Midbrain (tissue), 1 donor: ENCODE data around the gene MMEL1.

Experiments used
- DNase-seq: peaks from one replicate; lab custom pipeline; 2025; lab: John Stamatoyannopoulos, UW

Gene MMEL1

GRCh38 chr1:2604844-2605508, 27.8 kb downstream of the MMEL1 start:
- no peak for DNase-seq

- no peak for DNase-seq
Measured at GRCh38 chr1:2604156-2604843, 28.5 kb downstream of the MMEL1 start.

- DNase-seq: no peak
Measured at GRCh38 chr1:2603521-2604155, 29.2 kb downstream of the MMEL1 start.

GRCh38 chr1:2602866-2603520, 29.8 kb downstream of the MMEL1 start:
- no peak for DNase-seq

GRCh38 chr1:2602311-2602835, 30.4 kb downstream of the MMEL1 start:
- DNase-seq: no peak

- no peak for DNase-seq
Measured at GRCh38 chr1:2601721-2602303, 31.0 kb downstream of the MMEL1 start.

- no peak for DNase-seq
Measured at GRCh38 chr1:2598329-2598931, 34.4 kb downstream of the MMEL1 start.

GRCh38 chr1:2597441-2598328, 35.1 kb downstream of the MMEL1 start:
- DNase-seq: no peak

GRCh38 chr1:2596530-2597333, 36.1 kb downstream of the MMEL1 start:
- DNase-seq: no peak

- DNase-seq: no peak
Measured at GRCh38 chr1:2595812-2596529, 36.8 kb downstream of the MMEL1 start.

- DNase-seq: no peak
Measured at GRCh38 chr1:2595261-2595811, 37.5 kb downstream of the MMEL1 start.

GRCh38 chr1:2594641-2595131, 38.1 kb downstream of the MMEL1 start:
- DNase-seq: no peak

GRCh38 chr1:2594001-2594640, 38.7 kb downstream of the MMEL1 start:
- no peak for DNase-seq

GRCh38 chr1:2593251-2593878, 39.5 kb downstream of the MMEL1 start:
- DNase-seq: no peak

GRCh38 chr1:2592672-2593071, 40.1 kb downstream of the MMEL1 start:
- DNase-seq: no peak

- DNase-seq: no peak
Measured at GRCh38 chr1:2591581-2592261, 41.1 kb downstream of the MMEL1 start.

GRCh38 chr1:2591233-2591580, 41.6 kb downstream of the MMEL1 start:
- DNase-seq: no peak
